DMS 273 (cell line): ENCODE data around the gene ABHD16B.
"Not testable (repeated sequence)": the region's sequence is repeated elsewhere in the genome, so short reads cannot be mapped to it uniquely, and the experiment has no call there.

Experiments
- DNase-seq: peaks from one replicate; lab custom pipeline; 2025; ENCODE audit not compliant: unreplicated experiment; lab: John Stamatoyannopoulos, UW

Gene ABHD16B

GRCh38 chr20:63854766-63855362 is 6.4 kb upstream of the ABHD16B start:
- DNase-seq = no peak

GRCh38 chr20:63855363-63856097 is 5.8 kb upstream of the ABHD16B start:
- DNase-seq = no peak

- DNase-seq = no peak
Observed at GRCh38 chr20:63856098-63856511, 5.2 kb upstream of the ABHD16B start.

- no peak for DNase-seq
Observed at GRCh38 chr20:63857764-63858392, 3.4 kb upstream of the ABHD16B start.

GRCh38 chr20:63858393-63859165 is 2.7 kb upstream of the ABHD16B start:
- DNase-seq = peak; percentile 67

GRCh38 chr20:63859166-63859699 is 2.1 kb upstream of the ABHD16B start:
- DNase-seq = no peak

GRCh38 chr20:63860325-63861051 is 810 bp upstream of the ABHD16B start:
- DNase-seq = no peak

GRCh38 chr20:63861981-63862901 is 943 bp downstream of the ABHD16B start:
- no peak for DNase-seq

GRCh38 chr20:63863021-63863797 is 1.9 kb downstream of the ABHD16B start:
- DNase-seq = no peak

GRCh38 chr20:63863798-63864544 is 2.7 kb downstream of the ABHD16B start:
- peak; percentile 91 for DNase-seq

- DNase-seq = no peak
Observed at GRCh38 chr20:63864545-63864977, 3.3 kb downstream of the ABHD16B start.

- DNase-seq = peak; percentile 99
Observed at GRCh38 chr20:63864978-63865640, 3.8 kb downstream of the ABHD16B start, which contains the start of gene TPD52L2. Gene TPD52L2, plus strand, starts transcription at chr20:63865270. Its CDS starts 96 bp downstream, at chr20:63865366.

- not testable (repeated sequence) for DNase-seq
Observed at GRCh38 chr20:63867042-63867441, 5.7 kb downstream of the ABHD16B start.

- DNase-seq = no peak
Observed at GRCh38 chr20:63868264-63868663, 7.0 kb downstream of the ABHD16B start.

- no peak for DNase-seq
Observed at GRCh38 chr20:63873477-63873971, 12.2 kb downstream of the ABHD16B start.

GRCh38 chr20:63874241-63874640 is 12.9 kb downstream of the ABHD16B start:
- not testable (repeated sequence) for DNase-seq

GRCh38 chr20:63876489-63877036 is 15.3 kb downstream of the ABHD16B start:
- DNase-seq = peak; percentile 73
